KG1 (cell line): ENCODE results near the gene NOS1.
"Not testable (repeated sequence)": the region's sequence is repeated elsewhere in the genome, so short reads cannot be mapped to it uniquely, and the experiment has no call there.

Experiments used
- DNase-seq: peaks from one replicate; lab custom pipeline; 2025; lab: John Stamatoyannopoulos, UW

Gene NOS1

GRCh38 chr12:117261247-117261646 is 100.2 kb downstream of the NOS1 start:
- no peak for DNase-seq

DNA sequence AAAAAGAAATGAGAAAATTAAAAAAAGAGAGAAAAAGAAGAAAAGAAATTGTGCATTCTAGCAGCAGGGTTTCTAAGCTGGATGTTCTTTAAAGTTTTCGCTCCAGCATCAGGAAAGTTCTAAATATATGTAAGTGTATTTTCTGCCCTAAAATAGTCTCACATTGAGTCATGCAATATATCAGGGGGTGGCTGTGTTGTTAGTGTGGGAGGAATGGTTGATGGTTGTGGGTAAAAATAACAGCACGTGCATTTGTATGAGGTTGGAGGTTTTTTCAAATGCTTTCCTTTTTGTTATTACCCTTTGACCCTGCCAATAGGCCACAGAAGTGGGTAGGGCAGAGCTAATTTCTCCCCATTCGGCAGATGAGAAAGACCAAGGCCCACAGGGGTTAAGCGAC is 106.0 kb downstream of the NOS1 start:
- DNase-seq, result no peak

DNA sequence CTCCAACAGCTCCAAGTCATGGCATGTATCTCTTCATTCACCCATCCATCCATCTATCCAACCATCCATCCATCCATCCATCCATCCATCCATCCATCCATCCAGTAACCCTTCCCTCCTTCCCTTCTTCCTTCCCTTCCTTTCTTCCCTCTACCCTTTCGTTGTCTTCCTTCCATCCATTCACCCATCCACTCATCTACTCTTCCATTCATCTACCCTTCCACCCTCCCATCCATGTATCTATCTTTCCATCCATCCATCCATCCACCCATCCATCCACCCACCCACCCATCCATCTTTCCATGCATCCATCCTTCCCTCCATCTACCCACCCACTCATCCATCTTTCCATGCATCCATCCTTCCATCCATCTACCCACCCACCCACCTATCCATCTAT is 117.9 kb downstream of the NOS1 start:
- no peak for DNase-seq

DNA sequence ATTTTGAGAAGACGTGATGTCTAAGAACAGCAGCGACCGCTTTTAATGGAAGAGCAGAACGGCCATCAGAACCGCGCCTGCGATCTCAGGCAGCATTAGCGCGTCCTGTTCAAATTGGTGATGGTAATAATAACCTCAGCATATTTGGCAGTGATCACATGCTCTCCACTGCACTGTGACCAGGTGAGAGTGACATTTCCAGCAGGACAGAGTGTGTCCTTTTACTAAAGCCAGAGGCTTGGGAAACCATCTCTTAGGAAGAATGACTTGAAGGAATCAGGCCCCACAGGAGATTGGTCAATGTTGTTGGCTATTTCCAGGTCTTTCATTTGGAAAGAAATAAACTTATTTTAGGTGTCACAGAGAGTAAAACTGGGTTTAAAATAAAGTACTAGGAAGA is 119.7 kb downstream of the NOS1 start:
- no peak for DNase-seq

DNA sequence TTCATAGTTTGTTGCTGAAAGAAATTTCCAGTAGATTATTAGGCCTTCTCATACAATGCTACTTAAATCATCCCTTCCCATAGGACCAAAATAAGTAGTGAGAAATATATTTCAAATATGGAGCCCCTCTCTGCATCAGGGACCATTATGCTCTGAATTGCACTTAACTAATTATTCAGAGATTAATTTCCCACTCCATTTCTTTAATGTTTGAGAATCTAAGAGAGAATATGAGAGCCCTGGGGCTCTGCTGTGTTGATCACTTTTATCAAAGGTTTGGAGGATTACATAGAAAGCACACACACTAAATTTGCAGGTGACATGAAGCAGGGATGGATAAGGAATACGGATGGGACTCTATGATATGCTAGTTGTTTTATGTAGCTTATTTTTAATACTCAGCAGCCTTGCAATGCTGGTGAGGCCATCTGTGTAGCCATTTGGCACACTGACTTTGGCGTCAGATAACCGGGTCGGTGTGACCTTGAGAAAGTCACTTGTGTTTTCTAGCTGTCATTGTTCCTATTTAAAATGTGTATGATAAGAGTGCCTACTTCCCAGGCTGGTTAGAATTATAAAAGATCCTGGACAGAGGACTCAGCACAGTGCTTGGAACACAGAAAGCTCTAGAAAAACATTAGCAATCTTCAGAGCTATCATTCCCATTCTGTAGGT is 121.2 kb downstream of the NOS1 start:
- no peak for DNase-seq

DNA sequence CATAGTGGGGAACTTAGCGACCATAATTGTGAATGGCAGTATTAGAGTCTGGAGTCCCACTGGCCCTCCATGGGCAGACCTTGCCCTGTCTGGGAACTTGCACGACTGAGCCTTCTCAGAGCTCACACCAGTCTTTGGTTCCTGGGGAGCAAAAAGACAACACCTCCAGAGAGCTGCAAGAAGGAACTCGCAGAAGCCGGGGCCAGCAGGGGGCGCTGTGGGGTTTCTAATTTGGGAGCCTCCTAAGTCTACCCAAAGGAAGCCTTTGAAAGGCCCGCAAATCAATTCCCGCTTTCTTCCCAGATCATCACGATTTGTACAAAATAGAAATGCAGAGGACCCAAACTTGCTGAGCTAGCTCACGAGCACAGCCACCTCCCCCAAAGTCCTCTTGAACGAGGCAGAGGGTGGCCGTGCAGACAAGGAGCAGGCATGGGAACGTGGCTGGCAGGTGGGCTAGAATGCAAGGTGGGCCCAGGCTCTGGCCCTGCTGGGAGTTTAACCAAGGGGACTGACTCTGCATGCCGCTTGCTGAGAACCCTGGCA is 124.9 kb downstream of the NOS1 start:
- DNase-seq, result peak; percentile 44

GRCh38 chr12:117235261-117235660 is 126.2 kb downstream of the NOS1 start:
- no peak for DNase-seq

GRCh38 chr12:117234441-117234840 is 127.0 kb downstream of the NOS1 start:
- DNase-seq, result no peak

GRCh38 chr12:117231750-117232149 is 129.7 kb downstream of the NOS1 start:
- DNase-seq, result no peak

GRCh38 chr12:117228239-117228638 is 133.2 kb downstream of the NOS1 start:
- no peak for DNase-seq

GRCh38 chr12:117227000-117227653 is 134.3 kb downstream of the NOS1 start:
- DNase-seq, result no peak

DNA sequence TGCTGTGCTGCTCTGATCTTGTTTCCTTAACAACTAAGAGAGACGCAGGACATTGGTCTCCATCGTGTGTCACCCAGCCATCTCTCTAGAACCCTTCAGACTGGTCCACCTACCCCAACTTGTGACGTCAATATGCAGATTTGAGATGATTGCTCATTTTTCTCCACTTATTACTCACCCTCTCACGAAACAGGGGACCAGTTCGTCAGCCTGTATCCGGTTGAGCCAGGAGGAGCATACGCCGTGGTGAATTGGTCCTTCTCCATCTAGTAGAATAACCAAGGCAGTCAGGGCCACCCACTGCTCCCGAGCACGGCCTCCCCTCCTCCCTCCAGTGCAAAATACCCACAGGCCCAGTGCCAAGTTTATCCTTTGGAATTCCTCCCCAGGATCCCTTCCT is 134.9 kb downstream of the NOS1 start:
- no peak for DNase-seq

DNA sequence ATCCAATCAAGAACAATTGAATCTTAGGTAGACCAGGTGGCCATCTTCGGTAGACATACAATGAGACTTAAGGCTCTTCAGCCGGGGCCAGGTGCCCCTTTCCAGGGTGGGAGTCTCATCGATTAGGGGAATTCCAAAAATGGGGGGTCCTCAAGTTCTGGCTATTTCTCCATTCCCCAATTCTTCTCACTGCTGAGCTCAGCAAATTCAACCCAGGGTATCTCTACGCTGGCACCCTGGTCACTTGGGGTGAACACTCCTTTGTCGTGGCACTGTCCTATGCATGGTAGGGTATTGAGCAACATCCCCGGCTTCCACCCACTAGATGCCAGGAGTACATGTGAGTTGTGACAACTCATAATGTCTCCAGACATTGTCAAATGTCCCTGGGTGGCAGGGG is 136.2 kb downstream of the NOS1 start:
- no peak for DNase-seq

DNA sequence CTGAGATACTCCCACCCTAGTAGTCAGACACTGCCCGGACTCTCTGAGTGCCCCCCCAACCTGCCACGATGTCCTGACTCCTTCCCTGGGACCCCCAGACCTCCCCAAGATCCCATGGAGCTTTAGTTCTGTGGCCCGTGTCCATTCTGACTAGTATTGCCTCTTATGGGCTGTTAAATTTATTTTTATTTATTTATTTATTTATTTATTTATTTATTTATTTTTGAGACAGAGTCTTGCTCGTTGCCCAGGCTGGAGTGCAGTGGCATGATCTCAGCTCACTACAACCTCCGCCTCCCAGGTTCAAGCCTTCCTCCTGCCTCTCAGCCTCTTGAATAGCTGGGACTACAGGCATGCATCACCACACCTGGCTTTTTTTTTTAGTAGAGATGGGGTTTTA is 140.5 kb downstream of the NOS1 start:
- DNase-seq, result not testable (repeated sequence)

- no peak for DNase-seq
Measured at GRCh38 chr12:117218149-117218548, 143.3 kb downstream of the NOS1 start.

DNA sequence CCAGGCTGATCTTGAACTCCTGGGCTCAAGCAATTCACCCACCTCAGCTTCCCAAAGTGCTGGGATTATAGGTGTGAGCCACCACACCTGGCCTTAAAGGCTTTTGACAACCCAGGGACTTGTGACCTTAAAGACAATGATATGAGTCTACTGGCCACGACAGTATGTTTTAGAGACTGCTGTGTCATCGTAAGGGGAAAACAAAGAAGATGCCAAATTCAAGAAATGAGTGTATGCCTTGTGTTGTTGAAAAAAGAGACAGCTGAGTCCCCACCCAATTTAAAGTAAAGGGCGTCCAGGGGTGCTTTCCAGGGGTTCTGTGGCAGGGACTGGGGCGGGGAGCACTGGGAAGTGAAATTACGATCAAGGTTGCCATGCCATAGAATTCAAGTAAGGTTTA is 144.7 kb downstream of the NOS1 start:
- DNase-seq, result no peak

- DNase-seq, result no peak
Measured at GRCh38 chr12:117214797-117215196, 146.6 kb downstream of the NOS1 start.

DNA sequence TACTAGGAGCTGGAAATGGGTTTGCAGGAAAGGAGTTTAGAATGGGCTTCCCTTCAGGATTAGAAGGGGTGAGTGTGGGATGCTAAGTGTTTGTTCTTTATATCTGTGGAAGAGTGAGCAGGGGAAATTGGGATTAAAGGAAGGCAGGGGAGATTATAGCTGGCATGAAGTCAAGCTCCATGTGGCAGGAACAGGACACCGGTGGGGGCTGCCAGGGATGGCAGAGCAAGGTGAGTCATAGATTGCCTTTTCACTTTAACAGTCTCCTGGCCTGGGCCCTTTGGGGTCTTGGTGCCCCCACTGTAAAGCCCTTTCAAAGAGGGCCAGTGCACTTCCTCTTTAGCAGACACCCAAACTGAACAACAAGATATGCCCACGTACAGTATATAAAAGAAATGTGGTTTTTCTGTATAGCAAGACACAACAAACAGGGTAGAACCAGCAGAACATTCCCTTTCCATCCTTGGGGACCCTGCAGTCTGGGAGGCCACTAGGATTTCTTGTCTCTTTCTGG is 148.1 kb downstream of the NOS1 start:
- DNase-seq, result no peak

GRCh38 chr12:117212563-117213190 is 148.7 kb downstream of the NOS1 start:
- peak; percentile 32 for DNase-seq

GRCh38 chr12:117210266-117210918 is 151.0 kb downstream of the NOS1 start:
- DNase-seq, result no peak

DNA sequence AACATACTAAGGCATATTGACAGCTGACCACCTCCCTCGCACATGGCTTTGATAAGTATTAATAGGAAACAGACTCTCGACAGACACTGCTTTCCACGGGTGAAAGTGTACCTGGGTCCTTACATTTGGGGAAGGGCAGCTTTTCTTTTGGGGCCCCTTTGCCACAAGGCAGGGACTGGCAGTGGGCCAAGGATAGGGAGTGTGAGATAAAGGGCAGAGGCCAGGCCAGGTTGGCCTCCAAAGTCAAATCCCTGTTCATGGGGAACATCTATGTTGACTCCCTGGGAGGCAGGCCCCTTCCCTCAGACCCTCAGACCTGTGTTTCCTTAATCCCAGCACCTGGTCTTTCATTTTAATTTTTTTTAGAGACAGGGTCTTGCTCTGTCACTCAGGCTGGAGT is 151.8 kb downstream of the NOS1 start:
- no peak for DNase-seq

GRCh38 chr12:117208811-117209455 is 152.5 kb downstream of the NOS1 start:
- no peak for DNase-seq
